SW480 (cell line): ENCODE results near the gene ADARB2.
"Not testable (repeated sequence)": the region's sequence is repeated elsewhere in the genome, so short reads cannot be mapped to it uniquely, and the experiment has no call there.

ENCODE experiments used
- DNase-seq: peaks from one replicate; pipeline ENCODE4 v3.0.0-alpha.2; 2016; ENCODE audit warnings: low spot score

ADARB2 gene

DNA sequence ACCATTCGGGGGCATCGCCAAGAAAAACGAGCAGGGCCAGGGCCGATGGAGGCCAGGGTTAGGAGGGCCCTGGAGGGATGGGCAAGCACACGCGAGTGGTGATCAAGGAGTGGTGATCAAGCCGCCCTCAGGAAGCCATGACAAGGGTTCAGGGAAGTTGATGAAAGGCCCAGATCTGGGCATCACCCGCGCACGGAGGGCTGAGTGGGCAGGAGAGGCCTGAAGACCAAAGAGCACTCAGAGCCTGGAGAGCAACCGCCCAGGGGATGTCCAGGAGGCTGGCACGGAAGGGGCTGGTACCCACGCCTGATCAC lies 566.5 kb downstream of the ADARB2 start:
- no peak for DNase-seq

DNA sequence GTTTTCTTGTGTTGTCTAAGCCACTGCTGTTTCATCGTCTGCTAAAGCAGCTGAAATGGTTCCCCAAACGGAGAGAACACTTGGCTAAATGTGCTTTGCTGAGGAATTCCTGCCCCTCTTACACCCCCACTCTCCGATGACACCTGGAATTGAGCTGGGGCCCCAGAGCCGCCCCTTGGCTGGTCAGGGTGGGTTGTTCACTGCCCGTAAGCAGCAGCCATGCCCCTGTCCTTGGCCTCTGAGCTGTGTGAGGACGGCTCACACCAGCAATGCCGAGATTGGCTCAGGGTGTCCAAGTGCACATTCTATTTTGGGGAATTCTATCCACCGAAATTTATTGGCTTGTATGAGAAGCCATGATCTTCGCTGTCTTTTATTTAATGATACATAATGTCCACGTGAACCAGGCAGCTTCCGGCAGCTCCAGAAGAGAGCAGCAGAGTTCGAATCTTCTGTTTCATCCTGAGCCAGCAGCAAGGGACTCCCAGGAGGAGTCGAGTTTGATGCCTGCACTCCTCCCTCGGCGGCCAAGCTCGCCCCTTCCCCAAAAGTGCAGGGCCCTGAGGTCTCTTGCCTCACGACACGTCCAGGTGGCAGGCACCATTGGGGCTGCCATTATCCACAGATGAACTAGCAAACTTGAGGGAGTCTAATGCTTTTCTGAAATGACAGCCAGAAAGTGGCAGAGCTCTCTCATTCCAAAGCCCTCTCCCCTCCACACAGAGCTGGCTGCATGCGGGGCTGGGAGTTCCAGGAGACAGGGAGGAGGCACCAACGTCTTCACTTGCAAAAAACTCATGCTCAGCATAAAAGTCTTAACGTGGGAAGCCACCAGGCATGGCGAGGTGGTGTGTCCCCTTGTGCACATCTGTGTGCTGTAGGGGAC lies 567.1 kb downstream of the ADARB2 start:
- no peak for DNase-seq

DNA sequence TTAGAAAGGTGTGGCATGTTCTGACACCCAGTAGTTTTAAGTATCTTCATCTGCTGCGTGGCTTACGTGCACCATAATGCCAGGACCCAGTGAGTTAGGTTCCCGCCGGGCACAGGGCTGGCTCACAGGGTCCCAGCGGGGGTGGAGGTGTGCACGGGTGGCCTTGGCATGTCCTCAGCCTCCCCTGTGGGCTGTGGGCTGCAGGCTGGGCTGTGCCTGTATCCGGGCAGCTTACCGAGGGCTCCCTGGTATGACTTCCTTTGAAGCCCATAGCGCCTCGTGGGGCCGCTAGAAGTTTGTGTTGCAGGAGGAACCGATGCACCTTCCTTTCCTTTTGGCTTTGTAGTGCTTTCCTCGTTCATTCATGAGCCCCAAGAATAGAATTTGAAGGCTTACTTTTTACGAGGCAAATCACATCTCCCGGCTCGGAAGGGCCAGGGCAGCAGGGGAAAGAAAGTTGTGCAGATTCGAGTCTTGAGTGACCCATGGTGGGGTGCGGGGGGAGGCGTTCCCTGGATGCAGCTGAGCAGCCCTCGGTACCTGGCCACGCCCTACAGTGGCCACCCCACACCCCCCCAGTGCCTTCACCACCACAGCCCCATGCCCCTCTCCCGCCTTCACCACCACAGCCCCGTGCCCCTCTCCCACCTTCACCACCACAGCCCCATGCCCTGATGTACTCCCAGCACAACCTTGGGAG lies 568.0 kb downstream of the ADARB2 start:
- no peak for DNase-seq

DNA sequence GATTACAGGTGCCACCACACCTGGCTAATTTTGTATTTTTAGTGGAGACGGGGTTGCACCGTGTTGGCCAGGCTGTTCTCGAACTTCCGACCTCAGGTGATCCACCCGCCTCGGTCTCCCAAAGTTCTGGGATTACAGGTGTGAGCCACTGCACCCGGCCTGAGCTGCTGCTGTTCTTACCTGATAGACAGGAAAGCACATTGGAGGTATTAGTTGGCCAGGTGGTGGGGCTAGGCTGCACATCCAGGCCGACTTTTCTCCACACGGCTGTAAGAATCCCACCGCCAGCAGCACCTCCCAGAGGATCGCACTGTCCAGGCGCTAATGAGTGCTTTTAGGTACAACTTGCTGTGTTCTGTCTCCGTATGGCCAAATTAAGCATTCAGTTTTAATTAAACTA lies 568.6 kb downstream of the ADARB2 start:
- no peak for DNase-seq

DNA sequence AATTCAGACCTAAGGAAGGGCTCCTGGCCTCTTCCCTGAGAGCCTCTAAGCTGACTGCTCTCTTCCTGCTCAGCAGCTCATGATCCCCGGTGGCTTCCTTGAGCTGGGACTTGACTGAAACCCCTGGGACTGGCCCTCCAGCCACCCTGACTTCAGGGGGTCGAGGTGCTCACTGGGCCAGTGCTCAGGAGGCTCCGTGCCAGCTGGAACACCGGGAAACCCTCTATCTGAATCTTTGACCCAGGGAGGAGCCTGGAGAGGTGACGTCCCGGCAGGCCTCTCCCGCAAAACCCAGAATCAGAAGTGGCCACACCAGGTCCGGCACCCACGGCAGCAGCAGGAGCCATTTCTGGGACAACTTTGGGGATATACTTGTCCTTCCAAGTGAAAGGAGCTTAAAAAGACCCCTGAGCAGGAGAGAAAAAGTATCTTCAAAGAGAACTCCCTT lies 570.5 kb downstream of the ADARB2 start:
- DNase-seq: no peak

DNA sequence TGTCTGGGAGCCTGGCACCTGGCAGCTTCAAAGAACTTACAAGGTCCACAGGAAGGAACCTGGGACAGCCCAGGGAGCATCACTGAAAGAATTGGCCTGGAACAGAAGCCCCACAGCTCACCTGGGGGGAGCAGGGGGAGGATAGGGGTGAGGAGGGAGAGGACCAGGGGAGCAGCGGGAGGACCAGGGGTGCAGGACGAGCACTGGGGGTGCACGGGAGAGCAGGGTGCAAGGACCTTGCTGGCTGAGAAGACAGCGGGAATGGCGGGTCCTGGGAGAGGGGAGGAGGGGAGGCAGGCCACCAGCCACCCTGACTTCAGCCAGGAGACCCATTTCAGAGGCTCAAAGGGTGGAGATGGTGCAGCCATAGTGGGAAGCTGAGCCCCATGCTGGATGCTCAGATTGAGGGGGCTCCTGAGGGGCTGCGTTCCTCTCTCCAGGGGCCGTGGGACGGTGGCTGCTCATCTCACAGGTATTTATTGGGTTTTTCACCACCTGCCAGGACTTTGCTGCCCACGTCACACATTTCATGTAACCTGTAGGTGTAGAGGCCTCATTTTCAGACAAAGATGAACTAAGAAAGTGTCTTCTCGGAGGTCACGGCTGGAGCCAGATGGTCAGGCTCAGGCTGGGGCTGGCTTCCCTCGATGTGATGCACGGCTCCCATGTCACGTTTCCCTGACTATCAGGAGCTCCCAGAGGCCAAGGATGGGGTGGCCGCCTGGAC lies 571.1 kb downstream of the ADARB2 start:
- no peak for DNase-seq

DNA sequence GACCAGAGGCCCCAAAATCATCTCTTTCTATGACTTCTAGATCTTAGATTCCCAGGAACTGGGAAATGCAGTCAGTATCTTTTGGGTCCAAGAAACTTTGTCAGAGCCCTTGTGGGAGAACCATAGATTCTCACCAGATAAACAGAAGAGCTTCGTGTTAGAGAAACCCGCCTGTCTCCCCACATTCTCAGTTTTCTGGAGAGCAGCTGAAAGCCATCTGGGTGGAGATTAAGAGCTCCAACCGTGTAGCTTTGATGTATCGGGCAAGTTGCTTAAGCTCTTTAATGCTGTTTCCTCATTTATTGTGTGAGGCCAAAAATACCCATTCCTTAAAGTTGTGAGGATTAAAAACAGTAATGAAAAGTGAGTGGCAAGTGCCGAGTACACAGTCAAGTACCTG lies 573.5 kb downstream of the ADARB2 start:
- DNase-seq: no peak

DNA sequence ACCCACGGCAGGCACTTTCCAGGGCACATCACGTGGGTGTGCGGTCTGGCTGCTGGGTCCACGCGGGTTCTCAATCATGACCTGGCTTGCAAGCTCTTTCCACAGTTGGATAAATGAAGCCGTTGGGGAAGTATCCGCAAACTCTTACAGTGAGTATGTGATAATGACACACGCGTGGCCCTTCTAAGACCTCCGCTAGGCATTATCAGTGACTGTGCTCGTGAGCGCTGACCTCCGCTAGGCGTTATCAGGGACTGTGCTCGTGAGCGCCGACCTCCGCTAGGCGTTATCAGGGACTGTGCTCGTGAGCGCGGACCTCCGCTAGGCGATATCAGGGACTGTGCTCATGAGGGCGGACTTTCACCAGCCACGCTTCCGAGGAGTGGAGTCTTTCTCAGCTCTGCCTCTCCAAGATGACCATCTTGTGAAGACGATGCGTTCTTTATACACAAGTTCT lies 574.1 kb downstream of the ADARB2 start:
- no peak for DNase-seq

DNA sequence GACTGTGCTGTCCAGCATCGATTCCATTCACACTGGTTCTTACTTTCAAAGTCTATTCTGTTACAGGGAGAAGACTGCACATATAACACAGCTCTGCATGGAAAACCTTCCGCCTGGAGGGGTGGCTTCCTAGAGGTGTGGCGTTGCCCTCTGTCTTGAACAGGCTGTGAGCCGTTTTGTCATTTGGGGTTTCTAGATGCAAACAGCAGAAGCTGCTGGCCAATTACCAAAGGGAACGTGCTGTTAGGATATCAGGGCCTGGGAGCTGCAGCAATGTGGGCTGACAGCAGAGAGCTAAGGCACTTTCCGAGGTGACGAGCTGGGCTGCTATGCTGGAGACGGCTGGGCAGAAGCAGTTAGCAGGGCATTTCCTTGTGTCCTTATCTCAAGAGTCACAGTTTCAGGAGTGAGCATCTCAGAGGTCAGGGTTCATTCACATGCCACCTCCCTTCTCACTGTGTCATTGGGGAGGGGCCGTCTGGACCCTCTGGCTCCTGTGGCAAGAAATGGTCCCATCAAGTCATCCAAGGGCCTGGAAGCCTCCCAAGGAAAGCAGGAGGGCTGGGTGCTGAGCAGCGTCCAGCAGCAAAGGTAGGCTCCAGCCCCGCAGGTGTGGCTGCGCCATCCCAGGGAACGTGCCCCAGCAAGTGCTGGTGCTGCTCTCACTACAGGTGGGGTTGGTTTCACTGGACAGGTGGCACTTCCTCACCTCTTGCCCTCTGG lies 574.7 kb downstream of the ADARB2 start:
- no peak for DNase-seq

DNA sequence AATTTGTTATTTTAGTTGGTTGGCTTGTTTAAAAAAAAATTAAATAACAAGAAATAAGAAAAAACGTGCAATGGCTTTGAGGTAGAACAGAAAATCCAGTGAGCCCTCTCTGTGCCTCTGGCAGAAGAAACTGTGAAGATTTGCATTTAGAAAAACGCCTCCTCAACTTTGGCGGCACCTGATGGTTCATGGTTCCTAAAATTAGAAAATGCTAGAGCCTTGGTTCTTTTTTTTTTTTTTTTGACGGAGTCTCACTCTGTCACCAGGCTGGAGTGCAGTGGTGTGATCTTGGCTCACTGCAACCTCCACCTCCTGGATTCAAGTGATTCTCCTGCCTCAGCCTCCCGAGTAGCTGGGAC lies 576.0 kb downstream of the ADARB2 start:
- not testable (repeated sequence) for DNase-seq

DNA sequence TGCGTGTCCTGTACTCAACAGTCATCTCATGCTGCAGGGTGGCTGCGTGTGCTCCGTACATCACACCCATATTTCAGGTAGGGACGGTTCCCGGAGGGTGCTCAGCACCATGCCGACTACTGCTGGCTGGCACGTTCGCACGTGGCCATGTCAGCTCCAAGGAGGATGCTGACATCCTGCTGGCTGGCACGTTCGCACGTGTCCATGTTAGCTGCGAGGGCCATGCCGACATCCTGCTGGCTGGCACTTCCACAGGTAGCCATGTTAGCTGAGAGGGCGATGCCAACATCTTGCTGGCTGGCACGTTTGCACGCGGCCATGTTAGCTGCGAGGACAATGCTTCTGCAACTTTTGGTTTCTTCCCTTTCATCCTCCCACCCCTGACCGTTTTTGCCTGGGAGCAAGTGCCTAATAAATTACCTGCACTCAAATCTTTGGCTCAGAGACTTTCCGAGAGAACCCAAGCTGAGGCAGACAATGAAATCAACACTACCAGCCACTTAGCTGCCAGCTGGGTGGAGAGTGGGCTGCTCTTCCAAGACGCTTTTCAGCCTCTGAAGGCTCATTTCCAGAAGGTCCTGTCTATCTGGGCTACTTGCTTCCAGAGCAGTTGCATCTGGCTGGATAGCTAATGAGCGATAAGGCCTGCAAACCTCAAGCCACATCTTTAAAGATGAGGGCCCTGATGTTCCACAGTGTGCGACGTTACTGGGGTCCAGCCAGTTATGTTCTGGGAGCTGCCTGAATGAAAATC lies 576.6 kb downstream of the ADARB2 start:
- no peak for DNase-seq

DNA sequence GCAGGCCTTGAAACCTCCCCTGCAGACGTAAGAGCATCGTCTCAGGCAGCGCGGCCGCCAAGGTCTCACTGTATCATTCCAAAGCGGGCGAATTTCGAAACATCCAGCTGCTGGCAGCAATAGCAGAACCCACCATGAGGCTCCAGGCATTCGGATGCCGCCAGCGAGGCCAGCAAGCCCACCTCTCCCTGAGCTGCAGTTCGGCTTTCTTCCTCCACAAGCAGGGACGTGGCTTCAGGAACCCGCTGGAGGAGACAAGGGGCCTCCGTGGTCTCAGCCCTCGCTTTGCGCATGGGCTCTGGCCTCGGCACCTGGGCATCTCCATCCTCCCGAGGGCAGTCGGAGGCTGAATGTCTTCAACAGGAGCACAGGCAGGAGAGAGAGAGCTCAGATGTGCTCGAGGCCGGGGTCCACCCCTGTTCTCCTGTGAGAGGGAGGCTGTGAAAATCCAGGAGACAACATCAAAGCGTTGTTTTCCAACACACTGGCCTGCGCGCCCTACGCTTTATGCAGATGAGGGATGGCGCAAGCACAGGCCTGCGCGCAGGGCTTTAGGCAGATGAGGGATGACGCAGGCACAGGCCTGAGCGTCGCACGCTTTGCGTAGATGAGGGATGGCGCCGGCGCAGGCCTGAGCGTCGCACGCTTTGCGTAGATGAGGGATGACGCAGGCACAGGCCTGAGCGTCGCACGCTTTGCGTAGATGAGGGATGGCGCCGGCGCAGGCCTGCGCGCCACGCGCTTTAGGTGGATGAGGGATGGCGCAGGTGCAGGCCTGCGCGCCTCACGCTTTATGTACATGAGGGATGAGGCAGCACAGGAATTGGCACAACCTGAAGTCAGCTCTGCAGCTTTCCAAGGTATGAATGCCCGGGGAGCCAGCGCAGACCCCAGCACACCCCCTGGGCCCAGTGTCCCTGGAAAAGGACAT lies 577.9 kb downstream of the ADARB2 start:
- DNase-seq: no peak

DNA sequence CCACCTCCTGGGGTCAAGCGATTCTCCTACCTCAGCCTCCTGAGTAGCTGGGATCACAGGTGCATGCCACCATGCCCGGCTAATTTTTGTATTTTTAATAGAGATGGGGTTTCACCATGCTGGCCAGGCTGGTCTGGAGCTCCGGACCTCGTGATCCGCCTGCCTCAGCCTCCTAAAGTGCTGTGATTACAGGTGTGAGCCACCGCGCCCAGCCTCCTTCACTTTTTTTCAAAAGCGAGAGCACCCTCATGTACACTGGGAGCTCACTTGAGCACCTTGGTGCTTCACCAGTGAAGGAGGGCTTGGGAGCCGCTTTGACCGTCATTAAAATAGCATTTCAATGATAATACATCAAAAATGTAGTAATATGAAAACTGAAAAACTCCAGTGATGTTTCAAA lies 578.8 kb downstream of the ADARB2 start:
- DNase-seq: not testable (repeated sequence)

DNA sequence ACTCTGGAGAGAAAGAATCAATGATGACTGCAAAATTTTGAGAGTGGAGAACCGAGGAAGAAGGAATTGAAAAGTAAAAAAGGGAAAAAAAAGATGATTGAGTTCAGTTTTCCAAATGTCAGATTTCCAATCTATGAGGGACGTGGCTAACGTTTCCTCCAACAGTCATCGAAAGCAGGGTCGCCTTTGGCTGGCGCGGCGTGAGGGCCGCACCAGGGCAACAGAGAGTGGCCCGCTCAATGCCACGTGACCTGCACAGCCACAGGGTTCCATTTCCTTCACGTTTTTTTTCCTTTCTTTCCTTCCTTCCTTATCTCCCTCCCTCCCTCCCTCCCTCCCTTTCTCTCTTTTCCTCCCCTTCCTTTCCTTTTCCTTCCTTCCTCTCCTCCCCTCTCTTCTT lies 579.3 kb downstream of the ADARB2 start:
- no peak for DNase-seq

DNA sequence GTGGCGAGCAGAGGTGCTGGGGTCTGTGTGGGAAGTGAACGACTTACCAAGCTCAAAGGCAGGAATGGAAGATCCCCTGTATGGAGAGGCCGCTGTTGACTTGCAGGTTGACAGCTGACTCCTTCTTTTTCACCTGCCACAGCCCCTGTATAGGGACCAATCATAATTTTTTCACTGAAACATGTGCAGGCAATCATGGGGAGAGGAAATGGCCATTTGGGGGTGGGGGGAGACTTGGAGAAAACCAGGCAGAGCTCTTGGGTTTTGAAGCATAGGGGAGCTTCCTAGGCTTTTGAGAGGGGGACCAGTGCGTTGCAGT lies 579.8 kb downstream of the ADARB2 start:
- no peak for DNase-seq

DNA sequence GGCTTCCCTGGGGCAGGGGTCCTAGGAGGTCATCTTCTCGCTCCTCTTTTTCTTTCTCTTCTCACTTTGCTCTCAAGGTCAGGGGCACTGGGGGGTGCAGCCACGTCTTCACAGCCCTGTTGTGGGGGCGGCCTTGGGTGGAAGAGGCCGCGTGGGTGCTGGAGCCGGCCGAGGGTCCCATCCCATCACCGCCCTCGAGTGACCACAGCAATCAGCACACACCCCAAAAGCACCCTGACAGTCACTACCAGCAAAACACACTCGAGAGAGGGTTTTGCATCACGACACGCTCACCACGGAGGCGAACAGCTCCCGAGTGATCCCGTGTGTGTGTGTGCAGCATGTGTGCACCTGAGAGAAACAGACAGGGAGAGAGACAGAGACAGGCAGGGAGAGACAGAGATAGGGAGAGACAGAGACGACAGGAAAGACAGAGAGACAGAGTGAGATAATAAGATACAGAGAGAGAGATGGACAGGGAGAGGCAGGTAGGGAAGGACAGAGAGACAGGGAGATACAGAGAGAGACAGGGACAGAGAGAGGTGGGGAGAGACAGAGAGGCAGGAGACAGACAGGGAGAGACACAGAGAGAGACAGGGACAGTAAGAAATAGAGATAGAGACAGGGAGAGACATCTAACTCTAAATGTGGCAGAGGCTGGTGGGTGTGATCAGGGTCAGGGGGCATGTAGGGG lies 580.3 kb downstream of the ADARB2 start:
- DNase-seq: no peak

DNA sequence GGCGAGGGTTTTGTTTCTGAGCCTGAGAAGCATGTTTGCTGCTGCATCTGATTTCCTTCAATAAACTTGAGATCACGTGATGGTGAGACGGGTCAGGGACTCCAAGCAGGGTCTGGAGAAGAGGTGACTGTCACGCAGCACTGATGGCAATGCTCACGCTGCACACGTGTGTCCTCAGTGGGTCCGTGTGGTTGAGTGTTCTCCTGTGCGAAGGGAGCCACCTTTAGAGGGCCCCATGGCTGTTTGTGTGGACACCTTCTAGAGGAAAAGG lies 580.8 kb downstream of the ADARB2 start:
- no peak for DNase-seq

DNA sequence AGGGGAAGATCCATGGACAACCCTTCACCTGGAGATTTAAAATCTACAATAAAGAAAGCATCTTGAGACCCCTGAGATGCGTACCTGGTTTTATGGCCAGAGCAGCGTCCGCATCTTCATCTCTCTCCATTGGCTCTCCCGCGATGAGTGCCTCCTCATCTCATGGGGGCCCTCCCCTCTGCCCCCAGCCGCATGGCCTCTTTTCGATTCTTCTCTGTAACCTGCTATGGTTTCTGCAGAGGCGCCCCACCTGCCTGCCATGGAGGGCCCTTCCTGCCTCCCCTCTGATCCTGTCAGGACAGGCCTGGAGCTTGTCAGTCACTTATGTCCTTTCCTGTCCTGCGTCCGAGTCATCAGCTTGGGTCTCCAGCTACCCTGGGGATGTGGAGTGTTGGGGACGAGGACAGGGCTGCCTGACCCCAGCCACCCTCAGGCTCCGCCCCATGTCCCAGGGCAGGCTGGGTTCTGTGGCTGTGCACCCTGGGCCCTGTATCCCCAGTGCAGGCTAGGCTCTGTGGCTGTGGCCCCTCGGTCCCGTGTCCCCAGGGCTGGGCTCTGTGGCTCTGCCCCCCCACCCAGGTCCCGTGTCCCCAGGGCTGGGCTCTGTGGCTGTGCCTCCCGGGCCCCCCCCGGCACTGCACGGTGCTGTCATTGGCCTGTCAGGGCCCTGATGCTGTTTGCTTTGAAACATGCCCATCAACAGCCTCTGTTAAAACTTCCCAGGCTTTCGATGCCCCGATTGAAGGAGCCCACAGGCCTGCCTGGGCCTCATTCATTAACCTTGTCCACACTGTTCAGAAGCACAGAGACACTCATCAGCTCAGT lies 581.3 kb downstream of the ADARB2 start:
- DNase-seq: no peak

DNA sequence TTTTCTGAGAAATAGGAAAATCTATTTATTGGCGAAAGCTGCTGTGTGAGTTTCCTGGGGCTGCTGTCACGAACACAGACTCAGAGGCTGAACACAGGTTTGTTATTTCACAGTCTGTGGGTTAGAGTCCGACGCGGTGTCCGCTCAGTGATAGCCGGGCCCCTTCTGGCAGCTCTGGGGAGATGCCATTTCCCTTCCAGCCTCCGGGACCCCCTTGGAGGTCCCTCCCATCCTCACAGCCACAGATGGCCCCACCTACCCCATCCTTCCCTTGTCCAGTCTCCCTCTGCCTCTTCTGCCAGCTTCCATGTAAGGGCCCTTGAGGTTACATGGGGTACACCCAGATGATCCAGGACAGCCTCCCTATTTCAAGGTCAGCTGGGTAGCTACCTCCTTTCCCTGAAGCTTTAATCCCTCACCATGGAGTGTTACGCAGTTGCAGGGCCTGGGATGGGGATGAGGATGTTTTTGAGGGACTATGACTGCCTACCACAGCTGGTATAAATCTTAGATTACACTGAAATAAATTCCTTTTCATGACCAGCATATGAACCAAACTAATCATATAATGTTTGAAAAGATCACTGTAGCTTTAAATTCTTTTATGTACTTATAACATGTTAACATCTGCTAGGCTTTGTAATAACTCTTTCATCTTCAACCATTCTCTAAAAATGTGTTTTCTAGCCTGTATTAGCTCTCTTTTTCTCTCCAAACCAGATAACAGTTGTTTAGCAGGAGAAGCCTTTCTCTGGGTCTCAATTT lies 582.6 kb downstream of the ADARB2 start:
- no peak for DNase-seq
